Liver (tissue), 9 donors: Measurements from ENCODE around the gene SLC9B2. TPM values are rescaled to one million over a fixed set of nuclear protein-coding genes. Genes with fewer than 3 reads are reported as not detected.

Experiments
- DNase-seq: peaks from one replicate; pipeline ENCODE4 v3.0.0-alpha.2; 2017; ENCODE audit warnings: low spot score
- H3K27ac ChIP-seq, 2 donors: one replicate each; pipeline ENCODE4 v1.7.0; 2013; ENCODE audit warnings: inconsistent platforms in 2 of 2, low read length in 2 of 2, control low read depth in 1 of 2, low read depth in 1 of 2, mild to moderate bottlenecking in 1 of 2
- H3K27me3 ChIP-seq, 4 donors: one replicate each; pipeline versions ENCODE4 v1.6.1 to v1.7.0; 2013; ENCODE audit warnings: low read length in 3 of 4, inconsistent platforms in 1 of 4, mild to moderate bottlenecking in 1 of 4, moderate library complexity in 1 of 4; ENCODE audit not compliant: control insufficient read depth in 4 of 4, insufficient read depth in 4 of 4
- H3K36me3 ChIP-seq, 4 donors: one replicate each; pipeline versions ENCODE4 v1.6.1 to v1.7.0; 2013; ENCODE audit warnings: low read length in 3 of 4, mild to moderate bottlenecking in 3 of 4, low read depth in 1 of 4, moderate library complexity in 1 of 4; ENCODE audit not compliant: control insufficient read depth in 4 of 4, insufficient read depth in 3 of 4
- H3K4me1 ChIP-seq, 4 donors: one replicate each; pipeline versions ENCODE4 v1.6.1 to v1.7.0; 2013; ENCODE audit warnings: low read length in 3 of 4, mild to moderate bottlenecking in 3 of 4, moderate library complexity in 1 of 4; ENCODE audit not compliant: control insufficient read depth in 4 of 4, insufficient read depth in 4 of 4
- H3K4me3 ChIP-seq, 3 donors: one replicate each; pipeline versions ENCODE4 v1.6.1 to v1.7.0; 2013; ENCODE audit warnings: low read length in 3 of 3, control low read depth in 1 of 3, low read depth in 1 of 3, mild to moderate bottlenecking in 1 of 3
- H3K9ac ChIP-seq, 2 donors: one replicate each; pipeline ENCODE4 v1.7.0; 2013; ENCODE audit warnings: low read length in 2 of 2, mild to moderate bottlenecking in 2 of 2, moderate library complexity in 2 of 2, control low read depth in 1 of 2, low read depth in 1 of 2
- H3K9me3 ChIP-seq, 4 donors: one replicate each; pipeline versions ENCODE4 v1.6.1 to v1.7.0; 2013; ENCODE audit warnings: low read length in 3 of 4; ENCODE audit not compliant: control insufficient read depth in 4 of 4
- EGR1 ChIP-seq, 2 donors: IDR thresholded peaks; 2 replicates each; pipeline ENCODE4 v1.6.1; 2016 to 2018; ENCODE audit warnings: antibody characterized with exemption in 2 of 2, low read depth in 2 of 2
- FOXA1 ChIP-seq: IDR thresholded peaks from 2 replicates; pipeline ENCODE4 v1.6.1; 2016; ENCODE audit warnings: antibody characterized with exemption
- FOXA2 ChIP-seq: IDR thresholded peaks from 2 replicates; pipeline ENCODE4 v1.6.1; 2016; ENCODE audit warnings: antibody characterized with exemption
- GABPA ChIP-seq, 2 donors: IDR thresholded peaks in 1 of 2; conservative IDR thresholded peaks in 1 of 2; 2 replicates each; pipeline ENCODE4 v1.6.1; 2016; ENCODE audit warnings: antibody characterized with exemption in 2 of 2, mild to moderate bottlenecking in 1 of 2, moderate library complexity in 1 of 2
- HNF4A ChIP-seq, 2 donors: conservative IDR thresholded peaks; 2 replicates each; pipeline ENCODE4 v1.6.1; 2016; ENCODE audit warnings: antibody characterized with exemption in 2 of 2, mild to moderate bottlenecking in 2 of 2
- HNF4G ChIP-seq: IDR thresholded peaks from 2 replicates; pipeline ENCODE4 v1.6.1; 2016; ENCODE audit warnings: antibody characterized with exemption
- JUND ChIP-seq, 2 donors: IDR thresholded peaks; 2 replicates each; pipeline ENCODE4 v1.6.1; 2016; ENCODE audit warnings: antibody characterized with exemption in 2 of 2
- NR2F2 ChIP-seq: IDR thresholded peaks from 2 replicates; pipeline ENCODE4 v1.6.1; 2016; ENCODE audit warnings: antibody characterized with exemption
- RAD21 ChIP-seq, 2 donors: IDR thresholded peaks; 2 replicates each; pipeline ENCODE4 v1.6.1; 2016; ENCODE audit warnings: antibody characterized with exemption in 2 of 2, mild to moderate bottlenecking in 2 of 2
- RXRA ChIP-seq, 2 donors: IDR thresholded peaks; 2 replicates each; pipeline ENCODE4 v1.6.1; 2017 to 2018; ENCODE audit warnings: antibody characterized with exemption in 2 of 2, mild to moderate bottlenecking in 1 of 2
- SP1 ChIP-seq: IDR thresholded peaks from 2 replicates; pipeline ENCODE4 v1.6.1; 2018; ENCODE audit warnings: antibody characterized with exemption, mild to moderate bottlenecking
- TAF1 ChIP-seq: conservative IDR thresholded peaks from 2 replicates; pipeline ENCODE4 v1.6.1; 2016; ENCODE audit warnings: antibody characterized with exemption, mild to moderate bottlenecking
- YY1 ChIP-seq: IDR thresholded peaks from 2 replicates; pipeline ENCODE4 v1.6.1; 2016; ENCODE audit warnings: antibody characterized with exemption, mild to moderate bottlenecking
- WGBS: extraction: QIAGEN DNeasy Blood & Tissue Kit; methylation state at CpG from one replicate; pipeline ENCODE4 v1.1.7; 2013; 5-methylcytosine and 5-hydroxymethylcytosine counted together
- polyA plus RNA-seq, 2 donors: library from polyadenylated mRNA; stranded (reverse) in 1 of 2; unstranded in 1 of 2; fragments of 200-250 nt in 1 of 2; fragments of >200 nt in 1 of 2; fragmentation: Nextera tagmentation in 1 of 2; extraction: Ambion mirVana in 1 of 2; gene quantifications; one replicate each; pipeline versions ENCODE4 v1.2.1 to v1.2.3, GENCODE V29; 2013 to 2015
- total RNA-seq, 2 donors: library from RNA; depleted of rRNA; stranded (reverse); fragments of >200 nt; gene quantifications; one replicate each; pipeline ENCODE4 v1.2.3, GENCODE V29; 2014
- TF ChIP-seq, protein P1 (sequence below): IDR thresholded peaks from 2 replicates; pipeline ENCODE4 v1.6.1; 2016; ENCODE audit warnings: antibody characterized with exemption
- TF ChIP-seq, protein P2 (sequence below): IDR thresholded peaks from 2 replicates; pipeline ENCODE4 v1.6.1; 2016; ENCODE audit warnings: antibody characterized with exemption
- TF ChIP-seq, protein P3 (sequence below): IDR thresholded peaks from 2 replicates; pipeline ENCODE4 v1.6.1; 2016; ENCODE audit warnings: antibody characterized with exemption
- TF ChIP-seq, protein P4 (sequence below): fragments of 150-350 bp; IDR thresholded peaks from 2 replicates; pipeline ENCODE4 v1.5.1; 2017; ENCODE audit warnings: improper control_type of control experiment, low read depth, low read length; ENCODE audit not compliant: missing input control
- TF ChIP-seq, protein P5 (sequence below): IDR thresholded peaks from 2 replicates; pipeline ENCODE4 v1.6.1; 2016; ENCODE audit warnings: antibody characterized with exemption, mild to moderate bottlenecking
- donor health status: healthy.
- donor health status: healthy.
- donor health status: healthy.
- donor health status: healthy.
- donor health status: healthy.

SLC9B2 gene
- total and polyA plus RNA-seq, 4 donors: 23.7 to 47.0 (median 34.5) TPM

DNA sequence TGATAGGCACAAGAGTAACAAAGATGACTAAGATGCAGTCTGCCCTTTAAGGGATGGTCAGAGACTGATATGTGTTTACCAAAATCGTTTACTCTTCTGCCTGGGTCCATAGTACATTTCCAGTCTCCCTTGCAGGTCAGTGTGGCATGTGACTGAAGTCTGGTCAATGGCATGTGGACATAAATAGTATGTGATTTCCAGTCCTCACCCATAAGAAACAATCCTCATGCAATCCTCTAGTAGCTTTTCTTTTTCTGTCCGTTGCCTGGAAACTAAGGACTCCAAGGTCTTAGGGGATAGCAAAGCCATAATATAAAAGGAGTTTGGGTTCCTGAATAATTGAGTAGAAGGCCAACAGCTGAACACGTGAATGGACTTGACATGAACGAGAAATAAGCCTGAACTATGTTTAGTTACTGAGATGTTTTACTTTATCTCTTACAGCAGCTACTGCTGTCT lies 1.1 kb downstream of the SLC9B2 start:
- H3K36me3 ChIP-seq: peaks cover 0 to 3% (median 0%) of the 10 kb centered on the region in 4 donors
- peak overlapping the region; percentile 97 to 99 for H3K27ac ChIP-seq
- H3K4me1 ChIP-seq: peaks cover 0 to 22% (median 10%) of the 10 kb centered on the region in 4 donors
- no peaks in the 10 kb centered on the region for H3K27me3 ChIP-seq
- H3K9me3 ChIP-seq: no peaks in the 10 kb centered on the region
- 8% methylated on average over 4 of the region's 4 CpGs for WGBS
- peak; percentile 85 for TF ChIP-seq FOXA1
- peak; percentile 95 to 98 for TF ChIP-seq HNF4A (conservative IDR thresholded peaks at IDR 0.05)
- TF ChIP-seq, protein P1, sequence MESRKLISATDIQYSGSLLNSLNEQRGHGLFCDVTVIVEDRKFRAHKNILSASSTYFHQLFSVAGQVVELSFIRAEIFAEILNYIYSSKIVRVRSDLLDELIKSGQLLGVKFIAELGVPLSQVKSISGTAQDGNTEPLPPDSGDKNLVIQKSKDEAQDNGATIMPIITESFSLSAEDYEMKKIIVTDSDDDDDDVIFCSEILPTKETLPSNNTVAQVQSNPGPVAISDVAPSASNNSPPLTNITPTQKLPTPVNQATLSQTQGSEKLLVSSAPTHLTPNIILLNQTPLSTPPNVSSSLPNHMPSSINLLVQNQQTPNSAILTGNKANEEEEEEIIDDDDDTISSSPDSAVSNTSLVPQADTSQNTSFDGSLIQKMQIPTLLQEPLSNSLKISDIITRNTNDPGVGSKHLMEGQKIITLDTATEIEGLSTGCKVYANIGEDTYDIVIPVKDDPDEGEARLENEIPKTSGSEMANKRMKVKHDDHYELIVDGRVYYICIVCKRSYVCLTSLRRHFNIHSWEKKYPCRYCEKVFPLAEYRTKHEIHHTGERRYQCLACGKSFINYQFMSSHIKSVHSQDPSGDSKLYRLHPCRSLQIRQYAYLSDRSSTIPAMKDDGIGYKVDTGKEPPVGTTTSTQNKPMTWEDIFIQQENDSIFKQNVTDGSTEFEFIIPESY: peak; percentile 82
- TF ChIP-seq, protein P2, sequence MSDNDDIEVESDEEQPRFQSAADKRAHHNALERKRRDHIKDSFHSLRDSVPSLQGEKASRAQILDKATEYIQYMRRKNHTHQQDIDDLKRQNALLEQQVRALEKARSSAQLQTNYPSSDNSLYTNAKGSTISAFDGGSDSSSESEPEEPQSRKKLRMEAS: peak; percentile 82
- peak in 1 of 2 donors; percentile 82 for TF ChIP-seq EGR1 (IDR thresholded peaks at IDR 0.05; ENCODE audit: low read depth in 2 of 2)
- peak; percentile 85 for TF ChIP-seq SP1
- TF ChIP-seq JUND (IDR thresholded peaks at IDR 0.05): peak; percentile 45 to 84
- TF ChIP-seq, protein P3, sequence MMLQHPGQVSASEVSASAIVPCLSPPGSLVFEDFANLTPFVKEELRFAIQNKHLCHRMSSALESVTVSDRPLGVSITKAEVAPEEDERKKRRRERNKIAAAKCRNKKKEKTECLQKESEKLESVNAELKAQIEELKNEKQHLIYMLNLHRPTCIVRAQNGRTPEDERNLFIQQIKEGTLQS: peak; percentile 33
- TF ChIP-seq, protein P4, sequence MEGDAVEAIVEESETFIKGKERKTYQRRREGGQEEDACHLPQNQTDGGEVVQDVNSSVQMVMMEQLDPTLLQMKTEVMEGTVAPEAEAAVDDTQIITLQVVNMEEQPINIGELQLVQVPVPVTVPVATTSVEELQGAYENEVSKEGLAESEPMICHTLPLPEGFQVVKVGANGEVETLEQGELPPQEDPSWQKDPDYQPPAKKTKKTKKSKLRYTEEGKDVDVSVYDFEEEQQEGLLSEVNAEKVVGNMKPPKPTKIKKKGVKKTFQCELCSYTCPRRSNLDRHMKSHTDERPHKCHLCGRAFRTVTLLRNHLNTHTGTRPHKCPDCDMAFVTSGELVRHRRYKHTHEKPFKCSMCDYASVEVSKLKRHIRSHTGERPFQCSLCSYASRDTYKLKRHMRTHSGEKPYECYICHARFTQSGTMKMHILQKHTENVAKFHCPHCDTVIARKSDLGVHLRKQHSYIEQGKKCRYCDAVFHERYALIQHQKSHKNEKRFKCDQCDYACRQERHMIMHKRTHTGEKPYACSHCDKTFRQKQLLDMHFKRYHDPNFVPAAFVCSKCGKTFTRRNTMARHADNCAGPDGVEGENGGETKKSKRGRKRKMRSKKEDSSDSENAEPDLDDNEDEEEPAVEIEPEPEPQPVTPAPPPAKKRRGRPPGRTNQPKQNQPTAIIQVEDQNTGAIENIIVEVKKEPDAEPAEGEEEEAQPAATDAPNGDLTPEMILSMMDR: no peak
- peak; percentile 72 for TF ChIP-seq YY1
- TF ChIP-seq TAF1: peak; percentile 19
- TF ChIP-seq, protein P5, sequence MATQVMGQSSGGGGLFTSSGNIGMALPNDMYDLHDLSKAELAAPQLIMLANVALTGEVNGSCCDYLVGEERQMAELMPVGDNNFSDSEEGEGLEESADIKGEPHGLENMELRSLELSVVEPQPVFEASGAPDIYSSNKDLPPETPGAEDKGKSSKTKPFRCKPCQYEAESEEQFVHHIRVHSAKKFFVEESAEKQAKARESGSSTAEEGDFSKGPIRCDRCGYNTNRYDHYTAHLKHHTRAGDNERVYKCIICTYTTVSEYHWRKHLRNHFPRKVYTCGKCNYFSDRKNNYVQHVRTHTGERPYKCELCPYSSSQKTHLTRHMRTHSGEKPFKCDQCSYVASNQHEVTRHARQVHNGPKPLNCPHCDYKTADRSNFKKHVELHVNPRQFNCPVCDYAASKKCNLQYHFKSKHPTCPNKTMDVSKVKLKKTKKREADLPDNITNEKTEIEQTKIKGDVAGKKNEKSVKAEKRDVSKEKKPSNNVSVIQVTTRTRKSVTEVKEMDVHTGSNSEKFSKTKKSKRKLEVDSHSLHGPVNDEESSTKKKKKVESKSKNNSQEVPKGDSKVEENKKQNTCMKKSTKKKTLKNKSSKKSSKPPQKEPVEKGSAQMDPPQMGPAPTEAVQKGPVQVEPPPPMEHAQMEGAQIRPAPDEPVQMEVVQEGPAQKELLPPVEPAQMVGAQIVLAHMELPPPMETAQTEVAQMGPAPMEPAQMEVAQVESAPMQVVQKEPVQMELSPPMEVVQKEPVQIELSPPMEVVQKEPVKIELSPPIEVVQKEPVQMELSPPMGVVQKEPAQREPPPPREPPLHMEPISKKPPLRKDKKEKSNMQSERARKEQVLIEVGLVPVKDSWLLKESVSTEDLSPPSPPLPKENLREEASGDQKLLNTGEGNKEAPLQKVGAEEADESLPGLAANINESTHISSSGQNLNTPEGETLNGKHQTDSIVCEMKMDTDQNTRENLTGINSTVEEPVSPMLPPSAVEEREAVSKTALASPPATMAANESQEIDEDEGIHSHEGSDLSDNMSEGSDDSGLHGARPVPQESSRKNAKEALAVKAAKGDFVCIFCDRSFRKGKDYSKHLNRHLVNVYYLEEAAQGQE: peak; percentile 68
- peak; percentile 82 for TF ChIP-seq HNF4G
- TF ChIP-seq RXRA (IDR thresholded peaks at IDR 0.05): peak; percentile 75 to 86
- TF ChIP-seq GABPA (IDR thresholded peaks at IDR 0.05 in 1 of 2, conservative IDR thresholded peaks at IDR 0.05 in 1 of 2): peak in 1 of 2 donors; percentile 34
- TF ChIP-seq FOXA2: peak; percentile 91
- TF ChIP-seq RAD21 (IDR thresholded peaks at IDR 0.05): peak; percentile 22 to 41
- TF ChIP-seq NR2F2: no peak
- DNase-seq: no peak
- H3K9ac ChIP-seq: peak overlapping the region; percentile 57 to 98
- peak overlapping the region; percentile 62 to 78 (median 70) for H3K4me3 ChIP-seq
